ENCODE data around the gene MRRF. TPM values are rescaled to one million over a fixed set of nuclear protein-coding genes. Genes with fewer than 3 reads are reported as not detected.
"Not testable (repeated sequence)": the region's sequence is repeated elsewhere in the genome, so short reads cannot be mapped to it uniquely, and the experiment has no call there.

Gene MRRF
- total RNA-seq, 1 donor from 2014 or later, result 35.9 TPM

- DNase-seq (ENCODE audit: low spot score), result no peak
- intact Hi-C loops (cut with DNase I), result no loop called here
Observed at GRCh38 chr9:122320413-122320881, 55.8 kb downstream of the MRRF start.

- intact Hi-C loops (cut with DNase I), result no loop called here
- DNase-seq (ENCODE audit: low spot score), result no peak
Observed at GRCh38 chr9:122322553-122322952, 57.9 kb downstream of the MRRF start.

- DNase-seq (ENCODE audit: low spot score), result not testable (repeated sequence)
- intact Hi-C loops (cut with DNase I), result loop anchor here (5.0 kb wide), 1 partner anchor 32 kb away; no protein-coding TSS in a partner anchor
Observed at GRCh38 chr9:122324665-122325064, 60.0 kb downstream of the MRRF start.

GRCh38 chr9:122325124-122325523 is 60.4 kb downstream of the MRRF start:
- intact Hi-C loops (cut with DNase I), result loop anchor here (5.0 kb wide), 1 partner anchor 33 kb away; no protein-coding TSS in a partner anchor
- no peak for DNase-seq (ENCODE audit: low spot score)

- DNase-seq (ENCODE audit: low spot score), result no peak
- intact Hi-C loops (cut with DNase I), result loop anchor here (5.0 kb wide), 1 partner anchor 35 kb away; no protein-coding TSS in a partner anchor
Observed at GRCh38 chr9:122327175-122327574, 62.5 kb downstream of the MRRF start.

- DNase-seq (ENCODE audit: low spot score), result no peak
- intact Hi-C loops (cut with DNase I), result loop anchor here (5.0 kb wide), 1 partner anchor 37 kb away; no protein-coding TSS in a partner anchor
Observed at GRCh38 chr9:122329597-122329996, 64.9 kb downstream of the MRRF start.

GRCh38 chr9:122330466-122330865 is 65.8 kb downstream of the MRRF start:
- intact Hi-C loops (cut with DNase I), result not testable (repeated sequence)

GRCh38 chr9:122331523-122331927 is 66.8 kb downstream of the MRRF start:
- intact Hi-C loops (cut with DNase I), result no loop called here

More at GRCh38 chr9:122330466-122330865, 65.8 kb downstream of the MRRF start:
- not testable (repeated sequence) for DNase-seq (ENCODE audit: low spot score)

GRCh38 chr9:122332083-122332482 is 67.4 kb downstream of the MRRF start:
- intact Hi-C loops (cut with DNase I), result no loop called here
- DNase-seq (ENCODE audit: low spot score), result no peak

More at GRCh38 chr9:122331523-122331927, 66.8 kb downstream of the MRRF start:
- no peak for DNase-seq (ENCODE audit: low spot score)

GRCh38 chr9:122332644-122333043 is 68.0 kb downstream of the MRRF start:
- intact Hi-C loops (cut with DNase I), result no loop called here
- no peak for DNase-seq (ENCODE audit: low spot score)

- intact Hi-C loops (cut with DNase I), result no loop called here
- DNase-seq (ENCODE audit: low spot score), result no peak
Observed at GRCh38 chr9:122333169-122333808, 68.6 kb downstream of the MRRF start.

GRCh38 chr9:122334916-122335315 is 70.2 kb downstream of the MRRF start:
- intact Hi-C loops (cut with DNase I), result no loop called here

GRCh38 chr9:122336189-122336588 is 71.5 kb downstream of the MRRF start:
- intact Hi-C loops (cut with DNase I), result no loop called here
- DNase-seq (ENCODE audit: low spot score), result no peak

More at GRCh38 chr9:122334916-122335315, 70.2 kb downstream of the MRRF start:
- DNase-seq (ENCODE audit: low spot score), result no peak

- intact Hi-C loops (cut with DNase I), result no loop called here
- DNase-seq (ENCODE audit: low spot score), result no peak
Observed at GRCh38 chr9:122336866-122337555, 72.3 kb downstream of the MRRF start.

GRCh38 chr9:122337556-122337929 is 72.9 kb downstream of the MRRF start:
- intact Hi-C loops (cut with DNase I), result no loop called here
- no peak for DNase-seq (ENCODE audit: low spot score)

GRCh38 chr9:122338536-122338935 is 73.9 kb downstream of the MRRF start:
- intact Hi-C loops (cut with DNase I), result no loop called here
- DNase-seq (ENCODE audit: low spot score), result no peak

- intact Hi-C loops (cut with DNase I), result no loop called here
Observed at GRCh38 chr9:122338994-122339393, 74.3 kb downstream of the MRRF start.

GRCh38 chr9:122339579-122339978 is 74.9 kb downstream of the MRRF start:
- intact Hi-C loops (cut with DNase I), result no loop called here
- DNase-seq (ENCODE audit: low spot score), result no peak

More at GRCh38 chr9:122338994-122339393, 74.3 kb downstream of the MRRF start:
- no peak for DNase-seq (ENCODE audit: low spot score)

GRCh38 chr9:122340161-122340560 is 75.5 kb downstream of the MRRF start:
- intact Hi-C loops (cut with DNase I), result no loop called here
- DNase-seq (ENCODE audit: low spot score), result no peak

GRCh38 chr9:122342323-122343050 is 77.8 kb downstream of the MRRF start:
- DNase-seq (ENCODE audit: low spot score), result no peak
- intact Hi-C loops (cut with DNase I), result no loop called here

Measured in cardiac septum (tissue), 1 donor.